ENCODE results near the gene MYH3. TPM values are rescaled to one million over a fixed set of nuclear protein-coding genes. Genes with fewer than 3 reads are reported as not detected.
A peak's percentile ranks its signal among the peaks of the same experiment; 100 is the strongest.

The MYH3 gene
- total RNA-seq, 6 experiments from 2014 or later, result 0.68 to 2.6 (median 1.2) TPM

DNA sequence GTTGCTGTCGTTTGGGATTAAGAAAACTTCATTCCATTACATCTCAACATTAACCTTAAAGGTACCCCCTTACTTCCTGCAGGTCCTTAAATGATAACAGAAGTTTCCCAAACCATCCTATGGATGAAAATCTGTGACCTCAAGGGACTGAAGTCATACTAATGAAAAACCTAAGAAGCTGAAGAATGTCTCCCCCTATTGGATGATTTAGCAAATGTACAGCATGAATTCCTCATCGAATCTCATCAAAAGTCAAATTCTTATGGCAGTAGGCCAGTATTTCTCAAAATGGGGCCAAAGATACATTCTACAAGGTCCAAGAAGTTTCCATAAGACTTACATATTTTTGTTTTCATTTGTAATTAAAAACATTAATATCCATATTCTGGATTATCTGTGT, 26.7 kb upstream of the MYH3 start:
- TF ChIP-seq, protein P1, sequence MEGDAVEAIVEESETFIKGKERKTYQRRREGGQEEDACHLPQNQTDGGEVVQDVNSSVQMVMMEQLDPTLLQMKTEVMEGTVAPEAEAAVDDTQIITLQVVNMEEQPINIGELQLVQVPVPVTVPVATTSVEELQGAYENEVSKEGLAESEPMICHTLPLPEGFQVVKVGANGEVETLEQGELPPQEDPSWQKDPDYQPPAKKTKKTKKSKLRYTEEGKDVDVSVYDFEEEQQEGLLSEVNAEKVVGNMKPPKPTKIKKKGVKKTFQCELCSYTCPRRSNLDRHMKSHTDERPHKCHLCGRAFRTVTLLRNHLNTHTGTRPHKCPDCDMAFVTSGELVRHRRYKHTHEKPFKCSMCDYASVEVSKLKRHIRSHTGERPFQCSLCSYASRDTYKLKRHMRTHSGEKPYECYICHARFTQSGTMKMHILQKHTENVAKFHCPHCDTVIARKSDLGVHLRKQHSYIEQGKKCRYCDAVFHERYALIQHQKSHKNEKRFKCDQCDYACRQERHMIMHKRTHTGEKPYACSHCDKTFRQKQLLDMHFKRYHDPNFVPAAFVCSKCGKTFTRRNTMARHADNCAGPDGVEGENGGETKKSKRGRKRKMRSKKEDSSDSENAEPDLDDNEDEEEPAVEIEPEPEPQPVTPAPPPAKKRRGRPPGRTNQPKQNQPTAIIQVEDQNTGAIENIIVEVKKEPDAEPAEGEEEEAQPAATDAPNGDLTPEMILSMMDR (IDR thresholded peaks at IDR 0.05), result peak in 3 of 4 donors; percentile 26 to 41 (median 28)
- no peak for TF ChIP-seq POLR2A (IDR thresholded peaks at IDR 0.05)
- Histone ChIP-seq H3K4me3 (no peak overlapping the region), H3K9me3 (no peaks in the 10 kb centered on the region), H3K4me1 (no peaks in the 10 kb centered on the region), H3K36me3 (peaks cover 11 to 57% (median 25%) of the 10 kb centered on the region in 4 donors), H3K27me3 (no peaks in the 10 kb centered on the region), H3K27ac (no peak overlapping the region)
- ATAC-seq (no peak), DNase-seq (no peak)
- WGBS (ENCODE audit: insufficient coverage, low coverage, low lambda C conversion rate, missing lambda C conversion rate), result 86% methylated on average over 2 of the region's 2 CpGs
- intact Hi-C loops (cut with DNase I), result no loop called here

DNA sequence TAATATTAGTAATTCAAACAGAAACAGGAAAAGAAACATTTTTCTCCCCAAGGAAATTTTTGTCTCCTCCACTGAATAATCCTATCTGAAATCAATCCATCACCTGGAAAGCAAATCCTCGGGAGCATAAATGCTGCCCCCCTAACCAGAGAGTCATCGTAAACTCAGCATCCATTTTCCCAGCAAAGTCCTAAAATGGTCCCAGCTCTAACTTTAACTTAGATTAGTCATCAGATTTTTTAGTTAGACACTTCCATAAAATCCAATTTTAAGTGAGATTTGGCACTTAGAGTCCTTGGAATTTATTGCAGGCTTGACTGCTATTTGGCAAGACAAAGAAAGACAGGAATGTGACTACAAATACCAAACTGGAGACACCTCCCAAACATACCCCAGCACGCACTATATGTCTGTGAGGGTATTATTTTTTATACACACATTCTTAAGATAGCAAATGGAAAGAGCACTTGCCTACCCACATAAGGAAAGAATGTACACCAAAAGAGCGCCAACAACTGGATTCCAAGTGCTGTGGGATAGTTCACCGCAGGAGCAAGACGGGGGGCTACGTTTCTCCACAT, 24.8 kb upstream of the MYH3 start:
- no peaks in the 10 kb centered on the region for H3K4me1 ChIP-seq
- H3K36me3 ChIP-seq, result peaks cover 11 to 63% (median 25%) of the 10 kb centered on the region in 4 donors
- H3K27ac ChIP-seq, result no peak overlapping the region
- 98% methylated on average over 7 of the region's 7 CpGs for WGBS (ENCODE audit: insufficient coverage, low coverage, low lambda C conversion rate, missing lambda C conversion rate)
- no peak for ATAC-seq
- no peak for DNase-seq
- no peak overlapping the region for H3K4me3 ChIP-seq
- TF ChIP-seq POLR2A (IDR thresholded peaks at IDR 0.05), result no peak
- TF ChIP-seq, protein P1 (IDR thresholded peaks at IDR 0.05), result no peak
- no peaks in the 10 kb centered on the region for H3K9me3 ChIP-seq
- intact Hi-C loops (cut with DNase I), result no loop called here
- no peaks in the 10 kb centered on the region for H3K27me3 ChIP-seq

DNA sequence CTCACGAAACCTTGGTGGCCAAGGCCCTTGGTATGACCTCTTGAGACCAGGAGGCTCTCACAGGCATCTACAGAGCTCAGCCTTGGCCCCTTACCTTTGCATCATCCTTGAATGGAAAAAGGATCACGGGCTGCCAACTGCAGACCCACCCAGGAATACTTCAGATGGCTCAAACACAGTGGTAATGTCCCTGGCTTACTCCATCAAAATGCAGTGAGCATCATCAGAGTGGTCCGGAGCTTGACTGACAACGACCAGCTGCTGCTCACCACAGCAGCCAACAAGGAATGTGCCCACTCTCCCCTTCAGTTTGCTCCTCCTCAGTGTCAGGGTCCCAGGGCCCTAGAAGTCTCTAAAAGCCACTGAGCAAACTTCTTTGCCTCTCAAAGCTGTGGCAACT, 17.6 kb upstream of the MYH3 start:
- H3K9me3 ChIP-seq, result no peaks in the 10 kb centered on the region
- no peak for TF ChIP-seq POLR2A (IDR thresholded peaks at IDR 0.05)
- TF ChIP-seq, protein P1 (IDR thresholded peaks at IDR 0.05), result no peak
- intact Hi-C loops (cut with DNase I), result no loop called here
- H3K4me3 ChIP-seq, result no peak overlapping the region
- DNase-seq, result no peak
- H3K36me3 ChIP-seq, result peaks cover 0 to 28% (median 1%) of the 10 kb centered on the region in 4 donors
- ATAC-seq, result no peak
- 83% methylated on average over 1 of the region's 4 CpGs for WGBS (ENCODE audit: insufficient coverage, low coverage, low lambda C conversion rate, missing lambda C conversion rate)
- H3K27ac ChIP-seq, result no peak overlapping the region
- no peaks in the 10 kb centered on the region for H3K4me1 ChIP-seq
- no peaks in the 10 kb centered on the region for H3K27me3 ChIP-seq

DNA sequence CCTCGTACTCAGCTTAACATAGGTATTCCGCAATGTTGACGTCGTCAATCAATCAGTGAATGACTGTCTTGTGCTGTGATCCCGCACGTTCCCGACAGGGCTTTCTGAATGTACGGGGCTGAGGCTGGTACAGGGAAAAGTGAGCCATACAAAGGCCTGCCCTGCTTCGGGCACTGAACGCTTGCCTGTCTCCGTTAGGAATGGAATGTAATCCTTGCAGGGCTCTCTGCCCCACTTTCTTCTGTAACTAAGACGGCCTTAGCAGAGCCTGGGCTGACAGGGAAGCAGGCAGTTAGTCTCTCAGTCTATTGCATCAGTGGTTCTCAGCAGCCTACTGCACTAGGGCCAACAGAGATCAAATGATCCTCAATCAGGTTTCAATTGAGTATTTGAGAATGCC, 16.2 kb upstream of the MYH3 start:
- no peak for DNase-seq
- Histone ChIP-seq H3K36me3 (peaks cover 0 to 26% (median 1%) of the 10 kb centered on the region in 4 donors), H3K4me1 (no peaks in the 10 kb centered on the region), H3K27ac (no peak overlapping the region), H3K9me3 (no peaks in the 10 kb centered on the region), H3K27me3 (no peaks in the 10 kb centered on the region), H3K4me3 (no peak overlapping the region)
- TF ChIP-seq, protein P1 (IDR thresholded peaks at IDR 0.05), result no peak
- ATAC-seq, result no peak
- WGBS (ENCODE audit: insufficient coverage, low coverage, low lambda C conversion rate, missing lambda C conversion rate), result 89% methylated on average over 10 of the region's 12 CpGs
- intact Hi-C loops (cut with DNase I), result no loop called here

DNA sequence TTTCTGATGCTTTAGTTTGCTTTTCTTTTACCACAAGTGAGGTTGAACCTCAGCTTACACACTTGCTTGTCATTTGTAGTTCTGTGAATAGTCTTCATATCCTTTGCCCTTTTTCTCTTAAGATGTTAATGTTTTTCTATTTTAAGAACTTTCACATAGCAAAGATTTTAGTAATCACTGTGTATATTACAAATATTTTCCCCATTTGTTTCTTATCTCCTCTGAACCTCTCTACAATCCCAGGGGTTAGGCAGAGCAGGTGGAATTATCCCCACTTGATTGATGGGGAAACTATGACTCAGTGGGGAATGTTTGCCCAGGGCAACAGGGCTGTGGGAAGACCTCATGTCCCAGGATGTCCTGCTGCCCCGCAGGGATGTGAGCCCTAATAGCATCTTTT, 11.7 kb upstream of the MYH3 start:
- Histone ChIP-seq H3K27ac (no peak overlapping the region), H3K9me3 (no peaks in the 10 kb centered on the region), H3K36me3 (no peaks in the 10 kb centered on the region), H3K27me3 (no peaks in the 10 kb centered on the region), H3K4me1 (no peaks in the 10 kb centered on the region), H3K4me3 (no peak overlapping the region)
- no peak for DNase-seq
- no peak for TF ChIP-seq POLR2A (IDR thresholded peaks at IDR 0.05)
- TF ChIP-seq, protein P1 (IDR thresholded peaks at IDR 0.05), result no peak
- WGBS (ENCODE audit: insufficient coverage, low coverage, low lambda C conversion rate, missing lambda C conversion rate), result 80% methylated on average over 1 of the region's 1 CpG
- no peak for ATAC-seq
- intact Hi-C loops (cut with DNase I), result no loop called here

All from right lobe of liver (tissue), 6 donors.